Stomach (tissue), 4 donors: ENCODE results near the gene PHKA2.

Source experiments
- CTCF ChIP-seq, 7 experiments: fragments of 450-650 bp in 4 of 7; fragments of 200-600 bp in 3 of 7; sonication (generic) in 3 of 7; IDR thresholded peaks; one replicate each; pipeline ENCODE4 v1.5.1; 2016 to 2019; ENCODE audit warnings: antibody characterized with exemption in 7 of 7, control low read depth in 2 of 7, mild to moderate bottlenecking in 1 of 7
- EP300 ChIP-seq: sonication (generic); formaldehyde crosslinking; IDR thresholded peaks from one replicate; pipeline ENCODE4 v1.6.1; 2017; ENCODE audit warnings: antibody characterized with exemption
- POLR2A ChIP-seq, 4 donors: fragments of 450-650 bp; IDR thresholded peaks; one replicate each; pipeline ENCODE4 v1.6.1; 2016; ENCODE audit warnings: antibody characterized with exemption in 4 of 4, control low read depth in 2 of 4, mild to moderate bottlenecking in 1 of 4, moderate library complexity in 1 of 4

GRCh38 chrX:18896680-18897544 is 87.0 kb downstream of the PHKA2 start:
- TF ChIP-seq CTCF (IDR thresholded peaks at IDR 0.05) (no peak), POLR2A (IDR thresholded peaks at IDR 0.05) (no peak), EP300 (no peak)
